HEK293T (cell line): ENCODE results near the gene SMYD5.

Source experiments
- CTCF ChIA-PET: fragments of 350-600 bp; formaldehyde crosslinking; extraction: SDS; loops from one replicate; lab custom pipeline; 2021; ENCODE audit warnings: antibody characterized with exemption, inconsistent platforms; lab: Yijun Ruan, JAX
- POLR2A ChIA-PET: fragments of 350-600 bp; formaldehyde crosslinking; extraction: SDS; loops from one replicate; lab custom pipeline; 2020; ENCODE audit warnings: antibody characterized with exemption, inconsistent platforms; lab: Yijun Ruan, JAX
- DNase-seq: peaks from one replicate; pipeline ENCODE4 v3.0.0; 2012; ENCODE audit warnings: mixed read lengths; ENCODE audit errors: extremely low spot score
- ARNT ChIP-seq: fragments of 450-650 bp; IDR thresholded peaks from 2 replicates; pipeline ENCODE4 v1.6.1; 2017; ENCODE audit warnings: mild to moderate bottlenecking
- BHLHE40 ChIP-seq: fragments of 450-650 bp; IDR thresholded peaks from 2 replicates; pipeline ENCODE4 v1.6.1; 2016; ENCODE audit warnings: mild to moderate bottlenecking, moderate library complexity, borderline replicate concordance
- CTBP1 ChIP-seq: fragments of 450-650 bp; IDR thresholded peaks from 2 replicates; pipeline ENCODE4 v1.6.1; 2016; ENCODE audit warnings: borderline replicate concordance
- ELF4 ChIP-seq: fragments of 450-650 bp; IDR thresholded peaks from 2 replicates; pipeline ENCODE4 v1.6.1; 2017; ENCODE audit warnings: antibody characterized with exemption
- FOXA1 ChIP-seq: fragments of 450-650 bp; IDR thresholded peaks from 2 replicates; pipeline ENCODE4 v1.6.1; 2016; ENCODE audit warnings: mild to moderate bottlenecking
- FOXK2 ChIP-seq: fragments of 450-650 bp; IDR thresholded peaks from 2 replicates; pipeline ENCODE4 v1.6.1; 2016; ENCODE audit warnings: mild to moderate bottlenecking
- FOXM1 ChIP-seq: fragments of 450-650 bp; IDR thresholded peaks from 2 replicates; pipeline ENCODE4 v1.6.1; 2017; ENCODE audit warnings: mild to moderate bottlenecking, borderline replicate concordance
- HDGF ChIP-seq: fragments of 450-650 bp; IDR thresholded peaks from 2 replicates; pipeline ENCODE4 v1.6.1; 2017; ENCODE audit warnings: antibody characterized with exemption, borderline replicate concordance
- L3MBTL2 ChIP-seq: fragments of 450-650 bp; conservative IDR thresholded peaks from 2 replicates; pipeline ENCODE4 v1.6.1; 2016; ENCODE audit warnings: mild to moderate bottlenecking
- LEF1 ChIP-seq: fragments of 450-650 bp; IDR thresholded peaks from 2 replicates; pipeline ENCODE4 v1.6.1; 2017; ENCODE audit warnings: mild to moderate bottlenecking, borderline replicate concordance
- NFRKB ChIP-seq: fragments of 450-650 bp; IDR thresholded peaks from 2 replicates; pipeline ENCODE4 v1.6.1; 2016; ENCODE audit warnings: mild to moderate bottlenecking, moderate library complexity
- SP1 ChIP-seq: fragments of 450-650 bp; IDR thresholded peaks from 2 replicates; pipeline ENCODE4 v1.6.1; 2017
- SUZ12 ChIP-seq: fragments of 450-650 bp; IDR thresholded peaks from 2 replicates; pipeline ENCODE4 v1.6.1; 2016; ENCODE audit warnings: mild to moderate bottlenecking
- TARDBP ChIP-seq: fragments of 450-650 bp; IDR thresholded peaks from 2 replicates; pipeline ENCODE4 v1.6.1; 2016
- ZNF384 ChIP-seq: fragments of 450-650 bp; IDR thresholded peaks from 2 replicates; pipeline ENCODE4 v1.6.1; 2016
- TF ChIP-seq, protein P1 (sequence below): fragments of 450-650 bp; IDR thresholded peaks from 2 replicates; pipeline ENCODE4 v1.6.1; 2016

The SMYD5 gene

DNA sequence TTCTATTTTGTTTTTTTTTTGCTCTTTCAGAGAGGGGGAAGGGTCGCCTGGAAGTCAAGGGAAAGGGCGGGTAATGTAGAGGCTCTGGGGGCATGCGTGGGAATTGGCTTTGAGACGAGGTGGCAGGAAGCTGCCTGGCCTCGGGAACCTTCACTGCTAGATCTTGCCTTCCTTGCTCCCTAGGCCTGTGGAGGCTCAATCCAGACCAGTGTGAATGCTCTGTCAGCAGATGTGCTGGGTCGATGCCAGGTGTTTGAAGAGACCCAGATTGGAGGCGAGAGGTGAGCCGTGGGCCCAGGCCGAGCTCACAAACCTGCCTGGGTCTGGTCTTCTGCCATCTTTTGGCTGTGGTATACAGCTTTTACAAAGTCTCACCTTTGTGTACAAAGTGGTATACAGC is 35.6 kb downstream of the SMYD5 start:
- ChIA-PET CTCF (no interaction called here), POLR2A (interaction anchor here (5.0 kb wide), 1 partner anchor 15 kb away, joined by 32 read pairs; the partner anchor contains the start of genes CCT7 and PRADC1)
- DNase-seq: no peak
- TF ChIP-seq FOXM1 (no peak), ZNF384 (no peak), ELF4 (no peak), LEF1 (no peak), BHLHE40 (no peak)

DNA sequence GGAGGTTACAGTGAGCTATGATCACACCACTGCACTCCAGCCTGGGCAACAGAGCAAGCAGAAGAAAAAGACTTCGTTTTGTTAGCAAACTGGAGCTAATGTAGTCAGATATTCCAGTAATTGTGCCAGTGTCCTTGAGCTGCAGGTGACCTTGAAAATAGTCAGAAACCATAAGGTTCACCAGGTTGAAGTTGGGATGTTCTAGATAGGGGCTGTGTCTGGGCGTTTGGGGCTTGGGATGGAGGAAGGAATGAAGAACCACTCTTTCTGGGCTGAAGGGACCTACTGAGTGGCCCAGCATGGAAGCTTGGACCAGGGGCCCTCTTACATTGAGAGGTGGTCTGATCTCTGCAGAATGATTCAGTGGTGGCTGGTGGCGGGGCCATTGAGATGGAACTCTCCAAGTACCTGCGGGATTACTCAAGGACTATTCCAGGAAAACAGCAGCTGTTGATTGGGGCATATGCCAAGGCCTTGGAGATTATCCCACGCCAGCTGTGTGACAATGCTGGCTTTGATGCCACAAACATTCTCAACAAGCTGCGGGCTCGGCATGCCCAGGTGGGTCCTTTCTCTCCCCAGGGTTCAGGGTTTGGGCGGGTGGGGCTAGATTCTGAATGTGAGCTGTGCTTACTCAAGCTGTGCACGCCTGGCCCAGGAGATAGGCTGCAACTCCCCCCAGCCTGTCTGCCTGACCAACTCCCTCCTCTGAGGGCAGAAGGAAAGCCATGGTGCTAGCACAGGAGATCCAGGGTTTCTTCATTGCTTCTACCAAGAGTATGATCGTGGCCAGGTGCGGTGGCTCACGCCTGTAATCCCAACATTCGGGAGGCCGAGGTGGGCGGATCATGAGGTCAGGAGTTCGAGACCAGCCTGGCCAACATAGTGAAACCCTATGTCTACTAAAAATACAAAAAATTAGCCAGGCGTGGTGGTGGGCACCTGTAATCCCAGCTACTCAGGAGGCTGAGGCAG is 37.1 kb downstream of the SMYD5 start:
- TF ChIP-seq FOXM1 (no peak), NFRKB (no peak), L3MBTL2 (no peak), SP1 (no peak), SUZ12 (no peak), LEF1 (no peak), TARDBP (no peak), CTBP1 (no peak), FOXK2 (no peak), ARNT (no peak), HDGF (no peak), BHLHE40 (no peak)
- TF ChIP-seq, protein P1, sequence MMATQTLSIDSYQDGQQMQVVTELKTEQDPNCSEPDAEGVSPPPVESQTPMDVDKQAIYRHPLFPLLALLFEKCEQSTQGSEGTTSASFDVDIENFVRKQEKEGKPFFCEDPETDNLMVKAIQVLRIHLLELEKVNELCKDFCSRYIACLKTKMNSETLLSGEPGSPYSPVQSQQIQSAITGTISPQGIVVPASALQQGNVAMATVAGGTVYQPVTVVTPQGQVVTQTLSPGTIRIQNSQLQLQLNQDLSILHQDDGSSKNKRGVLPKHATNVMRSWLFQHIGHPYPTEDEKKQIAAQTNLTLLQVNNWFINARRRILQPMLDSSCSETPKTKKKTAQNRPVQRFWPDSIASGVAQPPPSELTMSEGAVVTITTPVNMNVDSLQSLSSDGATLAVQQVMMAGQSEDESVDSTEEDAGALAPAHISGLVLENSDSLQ: no peak
- DNase-seq: no peak
- ChIA-PET POLR2A (interaction anchor here (0.5 to 5.0 kb wide), 2 partner anchors 9 to 17 kb away, joined by 3 to 32 read pairs; partner anchors contain the start of genes CCT7 and PRADC1), CTCF (no interaction called here)

DNA sequence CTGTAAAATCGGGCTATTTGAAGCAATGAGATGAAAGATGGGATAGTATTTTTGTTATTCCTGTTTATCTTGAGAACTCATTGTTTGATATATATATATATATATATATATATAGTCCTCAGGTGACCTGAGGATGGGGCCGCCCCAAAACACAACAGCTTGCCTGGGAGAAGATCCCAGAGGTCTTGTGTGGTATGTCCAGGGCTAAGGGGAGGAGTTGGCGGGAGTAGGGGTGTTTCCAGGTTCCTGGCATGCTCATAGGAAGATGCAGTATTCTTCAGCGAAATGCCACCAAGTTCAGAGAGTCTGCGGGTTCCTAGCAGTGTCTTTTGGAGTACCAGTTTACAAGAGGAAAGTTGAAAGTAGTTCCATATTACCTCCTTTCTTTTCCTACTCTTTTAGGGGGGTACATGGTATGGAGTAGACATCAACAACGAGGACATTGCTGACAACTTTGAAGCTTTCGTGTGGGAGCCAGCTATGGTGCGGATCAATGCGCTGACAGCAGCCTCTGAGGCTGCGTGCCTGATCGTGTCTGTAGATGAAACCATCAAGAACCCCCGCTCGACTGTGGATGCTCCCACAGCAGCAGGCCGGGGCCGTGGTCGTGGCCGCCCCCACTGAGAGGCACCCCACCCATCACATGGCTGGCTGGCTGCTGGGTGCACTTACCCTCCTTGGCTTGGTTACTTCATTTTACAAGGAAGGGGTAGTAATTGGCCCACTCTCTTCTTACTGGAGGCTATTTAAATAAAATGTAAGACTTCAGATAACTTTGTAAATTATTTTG is 38.4 kb downstream of the SMYD5 start:
- TF ChIP-seq FOXK2 (no peak), ZNF384 (no peak), ELF4 (no peak), TARDBP (no peak), LEF1 (no peak), SP1 (no peak), BHLHE40 (no peak), FOXA1 (no peak), HDGF (no peak), L3MBTL2 (no peak), SUZ12 (no peak), CTBP1 (no peak), FOXM1 (no peak), ARNT (no peak), NFRKB (no peak)
- TF ChIP-seq, protein P1: no peak
- ChIA-PET POLR2A (interaction anchor here (5.0 kb wide), 1 partner anchor 18 kb away, joined by 32 read pairs; the partner anchor contains the start of genes CCT7 and PRADC1), CTCF (no interaction called here)
- DNase-seq: no peak

DNA sequence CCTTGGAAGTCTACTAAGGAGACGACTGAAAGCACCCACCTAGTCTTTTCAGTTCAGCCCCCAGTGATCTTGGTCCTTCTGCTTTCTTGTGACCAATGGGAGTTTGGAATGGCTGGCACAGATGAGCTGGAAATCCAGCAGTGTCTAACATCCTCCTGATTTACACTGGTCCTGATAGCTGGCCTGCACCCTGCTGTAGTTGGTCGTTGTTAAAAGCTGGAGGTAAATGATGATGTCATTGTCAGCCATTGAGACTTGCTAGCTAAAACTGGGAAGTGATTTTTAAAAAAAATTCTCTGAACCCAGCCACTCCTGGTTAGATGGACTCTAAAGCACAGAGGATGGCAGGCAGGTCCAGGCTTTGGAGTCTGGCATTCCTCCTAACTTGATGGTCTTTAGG is 39.4 kb downstream of the SMYD5 start:
- ChIA-PET POLR2A (interaction anchor here (5.0 kb wide), 1 partner anchor 19 kb away, joined by 32 read pairs; the partner anchor contains the start of genes CCT7 and PRADC1), CTCF (no interaction called here)
- no peak for TF ChIP-seq HDGF
- no peak for TF ChIP-seq FOXA1
- no peak for TF ChIP-seq NFRKB
- no peak for TF ChIP-seq FOXM1
- no peak for TF ChIP-seq SUZ12
- TF ChIP-seq ZNF384: no peak
- TF ChIP-seq, protein P1: no peak
- no peak for TF ChIP-seq BHLHE40
- no peak for TF ChIP-seq LEF1
- TF ChIP-seq ARNT: no peak
- TF ChIP-seq CTBP1: no peak
- TF ChIP-seq SP1: no peak
- TF ChIP-seq FOXK2: no peak
- TF ChIP-seq ELF4: no peak
- no peak for TF ChIP-seq L3MBTL2
- DNase-seq: no peak

DNA sequence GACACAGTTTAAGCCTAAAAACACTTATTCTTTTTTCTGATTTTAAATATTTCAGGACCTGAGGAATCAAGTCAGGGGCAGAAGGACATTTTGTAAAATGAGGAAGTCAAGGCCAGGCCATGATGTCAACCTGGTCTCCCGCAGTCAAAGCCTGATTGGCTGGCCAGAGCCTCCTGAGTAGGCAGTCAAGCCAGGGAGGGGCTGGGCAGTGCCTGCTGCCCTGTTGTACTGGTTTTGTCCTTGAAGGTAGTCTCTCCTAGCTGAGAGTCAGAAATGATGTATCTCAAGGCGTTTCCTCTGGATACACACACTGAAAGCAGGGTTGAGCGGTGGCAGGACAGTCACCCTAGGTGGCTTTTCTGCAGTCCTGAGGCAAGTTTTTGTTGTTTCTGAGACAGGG is 39.9 kb downstream of the SMYD5 start:
- DNase-seq: no peak
- POLR2A ChIA-PET: interaction anchor here (5.0 kb wide), 1 partner anchor 20 kb away, joined by 32 read pairs; the partner anchor contains the start of genes CCT7 and PRADC1
- TF ChIP-seq L3MBTL2: no peak
- TF ChIP-seq ARNT: no peak
- no peak for TF ChIP-seq CTBP1
- no peak for TF ChIP-seq LEF1
- no peak for TF ChIP-seq ELF4
- TF ChIP-seq FOXM1: no peak
- TF ChIP-seq, protein P1: no peak
- CTCF ChIA-PET: no interaction called here
